ENCODE results near the gene CHAT.

Gene CHAT

DNA sequence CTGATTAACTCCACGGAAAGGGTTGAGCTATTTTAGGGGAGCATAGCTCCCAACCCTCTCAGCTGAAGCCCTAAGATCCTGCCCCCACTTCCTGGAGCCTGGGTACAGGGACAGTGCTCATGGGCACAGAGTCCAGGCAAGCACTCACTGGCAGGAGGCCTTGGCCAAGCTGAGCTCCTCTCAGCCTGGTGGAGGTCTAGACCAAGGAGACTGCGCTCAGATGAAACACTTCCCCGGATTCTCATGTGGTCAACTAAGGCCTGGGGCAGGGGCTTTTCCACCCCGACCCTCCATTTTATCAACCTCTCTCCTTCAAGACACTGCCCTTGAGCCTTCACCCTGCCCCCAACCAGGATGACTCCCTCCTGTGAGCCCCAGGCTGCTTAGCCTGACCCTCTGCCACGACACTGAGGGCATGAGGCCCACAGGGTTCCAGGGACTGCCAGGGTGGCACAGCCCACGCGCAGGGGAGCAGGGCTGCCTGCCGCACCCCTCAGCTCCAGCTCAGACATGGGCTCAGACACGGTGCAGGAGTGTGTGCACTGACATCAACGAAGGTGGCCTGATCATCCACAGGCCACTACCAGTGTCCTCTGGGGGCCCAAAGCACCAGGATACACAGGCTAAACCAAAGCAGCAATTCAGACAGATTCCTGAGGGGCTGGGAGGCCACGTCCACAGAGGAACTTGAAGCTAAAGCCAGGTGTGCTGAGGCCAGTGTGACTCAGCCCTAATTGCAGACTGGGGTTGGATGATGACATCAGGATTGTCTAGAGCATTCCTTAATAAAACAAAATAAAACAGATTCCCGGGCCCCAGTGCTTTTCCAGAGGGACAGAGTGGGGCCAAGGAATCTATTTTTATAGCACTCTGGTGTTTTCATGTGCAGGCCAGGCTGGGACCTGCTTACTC lies 18.8 kb downstream of the CHAT start:
- DNase-seq: no peak

DNA sequence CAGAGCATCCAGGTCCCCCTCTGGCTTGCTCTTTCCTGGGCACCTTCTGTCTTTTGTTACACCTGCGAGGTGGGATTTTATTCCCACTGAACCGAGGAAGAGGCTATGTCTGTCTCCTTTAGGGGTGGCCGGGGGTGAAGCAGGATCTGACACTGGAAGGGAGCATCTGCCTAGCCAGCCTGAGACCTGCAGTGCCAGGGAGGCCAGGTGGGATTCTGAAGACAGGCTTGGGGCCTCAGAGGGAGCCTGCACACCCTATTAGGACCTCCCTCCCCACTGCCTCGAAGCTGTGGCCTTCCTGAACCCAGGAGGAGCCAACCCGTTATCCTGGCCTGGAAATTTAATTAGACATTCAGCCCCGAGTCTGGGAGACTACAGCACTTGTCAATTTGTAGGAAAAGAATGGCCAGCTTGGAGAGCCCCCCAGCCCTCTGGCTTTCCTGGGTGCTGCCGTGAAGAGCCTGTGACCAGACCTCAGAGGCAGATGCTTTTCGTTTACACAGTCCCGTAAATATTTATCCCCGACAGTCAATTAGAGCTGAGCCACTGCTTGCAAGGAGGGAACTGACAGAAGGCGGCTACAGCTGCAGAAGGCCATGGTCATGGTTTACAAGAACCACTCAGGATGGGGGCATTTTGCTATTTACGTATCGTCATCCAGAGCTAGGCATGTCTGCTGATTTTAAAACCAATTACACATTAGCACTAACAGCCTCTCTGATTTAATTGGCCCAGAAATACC lies 19.7 kb downstream of the CHAT start:
- no peak for DNase-seq

DNA sequence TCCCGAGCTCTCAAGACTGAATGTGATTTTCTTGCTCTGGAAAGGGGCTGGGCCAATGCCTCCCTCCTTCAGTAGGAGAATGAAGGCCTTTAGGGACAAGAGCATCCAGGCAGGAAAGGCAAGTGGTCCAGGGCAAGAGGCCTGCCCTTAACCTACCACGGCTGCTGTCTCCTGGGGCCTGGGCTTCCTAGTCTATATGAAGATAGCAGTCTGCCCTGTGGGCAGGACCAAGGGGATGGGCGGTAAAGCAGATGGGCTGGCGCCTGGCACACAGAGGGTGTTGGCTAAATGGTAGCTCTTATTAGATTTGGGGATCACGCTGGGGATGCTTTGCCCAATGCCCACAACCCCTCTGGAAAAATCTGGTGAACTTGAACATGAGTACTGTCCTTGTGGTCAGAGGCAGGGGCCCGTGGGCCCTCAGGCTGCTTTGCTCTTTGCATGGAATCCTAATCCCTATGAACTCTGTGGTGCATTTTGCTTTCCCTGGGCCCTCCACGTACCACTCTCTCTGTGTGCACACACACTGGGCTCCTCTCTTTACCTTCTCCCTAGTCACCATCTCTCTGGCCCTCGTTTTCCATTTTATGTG lies 20.3 kb downstream of the CHAT start:
- DNase-seq: no peak

DNA sequence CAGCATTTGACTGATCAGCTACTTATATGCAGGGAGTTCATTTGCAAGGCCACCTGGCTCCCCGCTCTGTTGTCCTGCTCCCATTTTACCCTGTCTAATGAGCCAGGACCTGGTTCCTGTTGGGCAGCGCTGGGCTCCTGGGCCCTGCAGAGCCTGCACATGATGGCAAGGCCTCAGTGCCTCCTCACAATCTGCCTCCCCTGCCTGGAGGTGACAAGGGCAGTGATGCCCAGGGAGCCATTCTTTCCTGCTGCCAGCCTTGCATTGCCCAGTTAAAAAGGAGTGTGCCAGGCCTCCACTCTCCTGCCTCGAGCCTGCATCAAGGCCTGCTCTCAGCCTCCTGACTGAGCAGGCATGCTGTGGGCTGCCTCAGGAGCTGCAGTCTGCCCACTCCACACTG lies 28.5 kb downstream of the CHAT start:
- no peak for DNase-seq

DNA sequence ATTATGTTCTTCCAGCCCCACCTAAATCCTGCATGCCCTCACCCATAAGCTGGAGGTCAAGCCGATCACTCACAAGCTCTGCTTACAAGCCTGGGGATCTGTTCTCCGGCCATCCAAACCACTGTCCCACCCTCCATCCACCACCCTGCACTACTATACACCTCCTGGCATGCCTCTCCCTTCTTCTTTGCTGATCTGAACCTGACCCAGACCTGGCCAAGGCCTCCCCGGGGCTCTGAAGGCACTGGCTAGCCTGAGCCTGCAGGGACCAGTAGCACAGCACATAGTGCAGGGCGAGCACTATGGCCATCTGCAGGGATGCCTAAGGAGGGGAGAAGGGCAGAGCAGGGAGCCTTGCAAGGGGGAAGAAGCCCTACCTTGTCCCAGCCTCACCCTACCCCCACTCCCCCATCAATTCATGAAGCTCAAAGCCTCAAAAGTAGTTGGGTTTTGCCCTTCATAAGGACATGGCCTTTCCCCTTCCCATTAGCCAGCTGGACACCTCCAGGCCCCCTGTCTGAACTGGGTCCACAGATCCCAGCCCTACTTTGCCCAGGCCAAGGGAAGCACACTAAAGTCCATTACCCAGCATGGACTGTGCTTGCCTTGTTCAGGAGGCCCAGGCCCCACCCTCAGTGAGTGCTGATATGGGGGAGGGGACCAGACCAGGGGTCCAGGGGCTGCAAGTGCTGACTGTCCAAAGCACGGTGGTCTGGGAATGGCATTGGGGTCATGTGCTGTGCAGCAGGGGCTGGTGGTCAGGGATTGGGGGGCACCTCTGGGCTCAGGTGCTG lies 29.6 kb downstream of the CHAT start:
- no peak for DNase-seq

DNA sequence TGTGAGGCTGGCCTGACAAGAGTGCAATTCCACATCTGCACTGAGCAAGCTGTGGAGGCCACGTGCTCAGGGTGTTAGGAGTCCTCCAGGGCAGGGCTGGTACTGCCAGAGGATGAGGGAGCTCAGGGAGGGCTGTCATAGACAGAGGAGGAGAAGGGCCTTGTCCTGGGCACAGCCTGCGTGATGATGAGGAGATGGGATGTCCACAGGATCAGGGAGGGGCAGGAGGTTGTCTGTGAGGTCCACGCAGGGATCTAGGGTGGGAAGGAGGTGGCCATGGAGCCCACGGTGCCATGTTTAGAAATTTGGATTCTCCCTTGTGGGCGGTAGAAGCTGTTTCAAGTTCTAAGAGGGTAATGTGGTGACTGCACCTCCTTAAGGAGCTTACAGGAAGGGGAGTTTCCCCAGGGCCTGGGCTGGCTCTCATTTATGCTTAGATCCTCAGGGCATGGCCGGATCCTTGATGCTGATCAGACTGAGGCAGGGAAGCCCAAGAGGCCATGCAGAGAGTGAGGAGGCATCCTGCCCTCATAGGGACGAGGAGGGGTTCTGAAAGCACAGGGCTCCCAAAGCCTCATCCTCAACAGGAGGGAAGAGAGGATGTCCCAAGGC lies 30.3 kb downstream of the CHAT start:
- no peak for DNase-seq

DNA sequence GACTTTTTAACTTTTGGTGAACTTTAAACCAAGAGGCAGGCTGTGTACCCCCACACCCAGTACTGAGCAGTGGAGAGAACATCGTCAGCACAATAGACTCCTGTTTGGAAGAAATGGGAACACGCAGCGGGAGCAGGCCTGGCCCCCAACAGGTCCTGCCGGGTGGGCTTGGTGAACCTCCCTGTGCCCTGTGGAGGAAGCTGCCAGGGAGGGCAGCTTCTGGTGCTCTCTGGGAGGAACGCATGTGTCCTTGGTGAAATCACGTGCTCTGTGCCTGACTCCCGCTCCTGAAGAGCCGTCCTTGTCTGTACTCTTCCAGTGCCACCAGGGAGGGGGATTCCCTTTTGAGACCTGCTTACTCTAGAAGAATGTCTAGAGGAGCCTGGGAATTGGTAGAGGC lies 31.6 kb downstream of the CHAT start:
- no peak for DNase-seq

DNA sequence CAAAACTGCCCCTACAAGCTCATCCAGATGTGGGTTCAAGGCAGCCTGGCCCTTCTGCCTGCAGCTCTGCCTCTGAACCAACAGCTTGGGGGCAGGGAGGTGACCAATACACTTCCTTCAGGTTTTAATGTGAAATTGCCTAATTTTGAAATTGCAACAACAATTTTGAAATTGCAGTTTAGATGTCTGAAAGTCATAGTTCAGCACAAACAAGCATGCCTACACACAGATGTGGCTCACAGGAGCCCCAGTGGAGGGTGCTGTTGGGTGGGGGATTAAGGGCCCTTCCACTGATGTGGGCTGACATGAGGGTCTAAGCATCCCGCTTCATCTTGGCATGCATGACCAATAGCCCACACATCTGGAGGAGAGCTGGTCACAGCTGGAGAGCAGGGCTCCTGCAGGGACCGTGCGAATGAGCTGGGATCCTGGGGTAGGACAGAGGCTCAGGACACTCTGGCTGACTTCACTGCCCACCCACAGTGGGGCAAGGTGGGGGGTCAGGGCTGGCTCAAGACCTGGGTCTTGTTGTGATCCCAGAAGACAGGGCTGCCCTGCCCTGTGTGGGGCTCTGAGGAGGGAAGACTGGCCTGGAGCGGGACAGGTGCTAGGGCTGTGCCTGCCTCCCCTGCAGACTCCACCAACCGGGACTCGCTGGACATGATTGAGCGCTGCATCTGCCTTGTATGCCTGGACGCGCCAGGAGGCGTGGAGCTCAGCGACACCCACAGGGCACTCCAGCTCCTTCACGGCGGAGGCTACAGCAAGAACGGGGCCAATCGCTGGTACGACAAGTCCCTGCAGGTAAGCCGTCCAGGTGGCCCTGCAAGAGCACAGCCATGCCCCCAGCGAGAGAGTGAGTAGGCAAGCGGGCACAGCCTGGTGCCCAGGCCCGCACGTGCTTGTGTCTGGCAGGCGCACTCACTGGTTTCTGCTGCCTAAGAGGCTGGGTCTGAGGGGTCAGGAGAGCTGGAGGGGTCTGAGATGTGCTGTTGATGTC lies 32.3 kb downstream of the CHAT start:
- no peak for DNase-seq

DNA sequence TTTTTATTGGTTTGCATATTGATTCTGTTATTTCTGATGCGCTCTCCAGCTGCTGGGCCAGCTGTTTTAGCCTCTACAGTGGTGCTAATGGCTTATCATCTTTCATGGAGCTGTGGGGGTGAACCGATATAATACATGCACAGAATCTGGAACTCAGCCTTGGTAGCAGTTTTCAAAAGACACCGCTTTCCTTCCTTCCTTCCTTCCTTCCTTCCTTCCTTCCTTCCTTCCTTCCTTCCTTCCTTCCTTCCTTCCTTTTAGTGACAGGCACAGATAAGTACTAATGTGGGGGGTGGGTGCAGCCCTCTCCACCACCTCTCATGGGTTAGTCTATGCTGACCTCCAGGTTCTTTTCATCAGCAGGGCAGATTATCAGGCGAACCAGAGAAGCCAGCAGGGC lies 33.7 kb downstream of the CHAT start:
- no peak for DNase-seq

DNA sequence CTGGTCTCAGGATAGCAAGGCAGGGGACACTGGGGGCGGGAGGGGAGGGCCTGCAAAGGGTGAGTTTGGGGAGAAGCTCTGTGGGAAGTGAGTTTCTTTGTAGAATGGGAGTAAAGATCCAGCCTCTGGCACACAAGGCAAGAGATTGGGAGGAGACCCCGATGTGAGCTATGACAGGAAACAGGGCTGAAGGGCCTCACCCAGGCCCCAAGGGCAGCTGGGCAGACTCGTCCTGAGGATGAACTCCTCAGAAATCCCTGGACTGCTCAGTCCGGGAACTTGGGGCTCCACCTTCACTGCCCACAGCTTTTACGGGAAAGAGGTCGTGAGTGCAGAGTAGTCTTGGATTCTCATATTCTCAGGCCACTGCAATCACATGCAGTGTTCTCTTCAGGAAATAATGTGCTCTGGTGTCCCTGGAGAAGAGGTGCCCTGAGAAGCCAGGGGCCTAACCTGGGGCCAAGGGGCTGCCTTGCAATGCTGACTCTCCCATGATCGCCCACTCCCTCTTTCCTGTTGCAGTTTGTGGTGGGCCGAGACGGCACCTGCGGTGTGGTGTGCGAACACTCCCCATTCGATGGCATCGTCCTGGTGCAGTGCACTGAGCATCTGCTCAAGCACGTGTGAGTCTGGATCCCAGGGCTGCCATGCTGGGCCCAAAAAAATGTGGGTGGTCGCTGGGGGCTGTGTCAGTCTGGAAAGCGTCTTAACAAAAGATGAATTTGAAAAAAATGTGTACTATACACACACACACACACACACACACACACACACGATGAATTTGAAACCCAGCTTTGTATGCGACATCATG lies 34.4 kb downstream of the CHAT start:
- no peak for DNase-seq

DNA sequence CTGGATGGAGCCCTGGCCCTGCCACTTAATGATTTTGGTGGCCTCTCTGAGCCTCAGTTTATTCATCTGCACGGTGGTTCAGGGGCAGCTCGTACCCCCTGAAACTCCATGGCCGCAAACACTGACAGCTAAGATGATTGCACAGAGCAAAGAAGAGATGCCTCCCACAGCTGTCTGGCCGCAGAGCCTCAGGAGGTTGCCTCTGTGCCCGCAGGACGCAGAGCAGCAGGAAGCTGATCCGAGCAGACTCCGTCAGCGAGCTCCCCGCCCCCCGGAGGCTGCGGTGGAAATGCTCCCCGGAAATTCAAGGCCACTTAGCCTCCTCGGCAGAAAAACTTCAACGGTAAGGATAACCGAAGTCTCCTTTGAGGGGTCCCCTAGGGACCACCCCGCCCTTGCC lies 35.5 kb downstream of the CHAT start:
- DNase-seq: no peak

DNA sequence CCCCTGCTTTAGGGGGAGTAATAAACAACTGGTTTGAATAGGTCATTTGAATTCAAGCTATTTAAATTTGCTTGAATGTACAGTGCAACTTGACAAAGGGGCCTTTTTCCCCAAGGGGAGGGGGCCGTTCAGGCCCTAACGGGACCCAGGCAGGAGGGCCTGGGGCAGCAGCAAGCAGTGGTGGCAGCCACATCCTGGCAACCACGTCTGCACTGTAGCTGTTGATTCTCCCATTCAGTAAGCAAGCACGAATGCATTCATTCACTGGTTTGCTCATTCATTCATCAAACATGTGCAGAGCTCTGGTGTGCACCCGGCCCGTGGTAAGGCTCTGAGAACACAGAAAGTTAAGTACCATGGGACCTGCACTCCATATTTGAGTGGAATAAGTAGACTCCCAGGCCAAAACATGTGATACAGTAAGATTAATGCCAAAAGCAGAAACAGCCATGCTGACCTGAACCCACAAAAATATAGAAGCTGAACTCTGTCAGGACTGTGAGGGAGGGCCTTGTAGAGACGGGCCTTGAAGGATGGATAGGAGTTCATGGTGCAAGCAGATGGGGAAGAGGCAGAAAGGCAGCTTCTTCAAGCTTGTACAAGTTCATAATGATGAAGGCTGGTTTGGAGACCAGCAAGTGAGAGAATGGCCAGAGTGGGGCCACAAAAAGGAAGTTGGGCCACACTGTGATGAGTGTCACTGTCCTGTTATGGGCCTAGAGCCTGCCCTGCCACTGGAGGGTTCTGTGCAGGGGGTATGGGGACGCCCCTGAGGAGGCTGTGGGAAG lies 36.3 kb downstream of the CHAT start:
- DNase-seq: no peak

DNA sequence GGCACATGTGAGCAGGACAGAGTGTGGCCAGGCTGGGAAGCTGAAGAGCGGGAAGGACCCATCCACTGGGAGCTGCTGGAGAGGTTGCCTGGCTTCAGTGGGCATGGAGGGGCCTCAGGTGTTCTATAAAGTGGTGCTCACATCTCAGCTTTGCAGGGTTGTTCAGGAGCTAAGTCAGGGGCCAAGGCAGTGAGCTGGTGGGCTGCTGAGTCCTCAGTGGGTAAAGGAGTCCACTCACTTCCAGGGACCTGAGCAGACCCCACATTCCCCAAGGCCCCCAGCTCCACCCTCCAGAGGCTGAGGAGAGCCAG lies 36.8 kb downstream of the CHAT start:
- DNase-seq: no peak

DNA sequence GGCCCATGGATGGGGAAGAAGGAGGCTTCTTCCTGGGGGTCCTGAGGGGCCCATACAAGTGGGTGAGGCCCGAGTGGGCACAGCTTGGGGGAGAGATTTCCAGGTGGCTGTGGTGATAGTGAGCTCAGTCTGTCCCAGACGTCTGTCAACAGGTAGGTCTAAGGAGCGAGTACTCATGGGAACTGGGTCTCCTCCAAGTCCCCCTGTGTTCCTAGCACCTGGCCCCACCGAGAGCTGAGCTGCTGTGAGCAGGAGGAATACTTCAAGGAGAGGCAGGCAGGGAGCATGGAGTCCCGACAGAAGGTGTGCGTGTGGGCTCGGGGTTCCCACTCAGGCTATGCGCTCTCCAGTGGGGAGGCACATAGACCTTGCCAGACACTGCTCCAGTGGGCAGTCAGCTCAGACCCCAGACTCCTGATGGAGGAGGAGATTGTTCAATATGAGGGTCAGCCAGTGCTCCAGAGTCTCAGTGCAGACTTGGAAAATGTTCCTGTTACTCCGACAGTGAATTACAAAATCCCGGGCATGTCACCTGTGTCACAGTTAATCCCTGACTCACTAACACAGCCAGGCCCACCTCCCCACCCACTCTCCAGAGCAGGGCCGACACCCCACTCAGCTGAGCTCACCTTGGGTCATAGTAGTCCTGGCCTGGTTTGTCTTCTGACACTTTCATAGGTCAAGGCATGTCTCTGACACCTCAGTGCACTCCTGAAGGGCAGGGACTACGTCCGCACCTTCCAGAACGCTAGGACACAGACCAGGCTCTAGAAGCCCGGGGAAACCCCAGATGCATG lies 37.4 kb downstream of the CHAT start:
- DNase-seq: no peak

DNA sequence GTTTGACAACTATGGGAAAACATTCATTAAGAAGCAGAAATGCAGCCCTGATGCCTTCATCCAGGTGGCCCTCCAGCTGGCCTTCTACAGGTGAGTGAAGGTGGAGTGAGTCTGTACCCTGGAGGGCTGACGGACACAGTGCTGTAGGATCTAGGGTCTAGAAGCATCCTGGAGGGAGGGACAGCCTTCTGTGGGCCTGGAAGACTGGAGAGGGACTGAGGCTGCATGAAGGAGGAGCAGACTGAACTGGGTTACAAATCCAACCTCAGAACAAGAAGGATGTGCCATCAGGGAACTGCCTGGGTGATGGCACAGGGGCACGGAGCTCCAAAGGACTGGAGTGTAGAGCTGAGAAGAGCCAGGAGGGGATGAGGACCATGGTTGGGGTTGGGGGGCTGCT lies 38.1 kb downstream of the CHAT start:
- DNase-seq: no peak

DNA sequence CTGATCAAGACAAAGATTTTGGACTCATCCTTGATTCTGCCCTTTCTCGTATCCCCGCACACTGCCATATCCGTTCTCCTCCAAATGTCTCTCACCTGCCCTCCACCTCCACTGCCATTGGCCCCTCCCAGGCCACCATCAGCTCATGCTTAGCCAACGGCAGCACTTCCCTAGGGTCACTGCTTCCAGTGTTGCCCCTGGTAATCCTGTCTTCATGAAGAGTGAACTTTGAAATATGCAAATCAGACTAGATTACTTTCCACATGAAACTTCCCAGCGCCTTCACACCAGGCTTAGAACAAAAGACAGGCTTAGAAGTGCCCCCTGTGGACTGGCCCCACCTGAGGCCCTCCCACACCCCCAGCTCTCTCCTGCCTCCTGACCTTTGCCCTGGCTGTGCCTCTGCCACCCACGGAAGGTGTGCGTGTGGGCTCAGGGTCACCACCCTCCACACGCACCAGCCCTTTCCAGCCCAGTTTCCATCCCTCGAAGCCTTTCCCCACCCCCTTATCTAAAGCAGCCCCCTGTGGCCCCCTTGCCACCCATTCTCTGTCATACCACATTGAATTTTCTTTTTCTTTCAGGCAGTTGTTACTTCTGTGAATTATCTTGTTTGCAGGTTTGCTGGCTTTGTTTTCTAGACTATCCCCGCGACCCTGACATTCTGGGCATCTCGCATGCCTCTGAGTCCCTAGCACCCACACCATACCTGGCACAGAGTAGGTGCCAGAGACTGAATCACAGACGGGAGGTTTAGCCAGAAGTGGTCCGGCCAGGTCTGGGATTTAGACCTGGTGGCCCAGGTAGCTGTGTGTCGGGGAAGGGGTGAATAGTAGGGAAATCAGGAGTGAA lies 38.8 kb downstream of the CHAT start:
- no peak for DNase-seq

DNA sequence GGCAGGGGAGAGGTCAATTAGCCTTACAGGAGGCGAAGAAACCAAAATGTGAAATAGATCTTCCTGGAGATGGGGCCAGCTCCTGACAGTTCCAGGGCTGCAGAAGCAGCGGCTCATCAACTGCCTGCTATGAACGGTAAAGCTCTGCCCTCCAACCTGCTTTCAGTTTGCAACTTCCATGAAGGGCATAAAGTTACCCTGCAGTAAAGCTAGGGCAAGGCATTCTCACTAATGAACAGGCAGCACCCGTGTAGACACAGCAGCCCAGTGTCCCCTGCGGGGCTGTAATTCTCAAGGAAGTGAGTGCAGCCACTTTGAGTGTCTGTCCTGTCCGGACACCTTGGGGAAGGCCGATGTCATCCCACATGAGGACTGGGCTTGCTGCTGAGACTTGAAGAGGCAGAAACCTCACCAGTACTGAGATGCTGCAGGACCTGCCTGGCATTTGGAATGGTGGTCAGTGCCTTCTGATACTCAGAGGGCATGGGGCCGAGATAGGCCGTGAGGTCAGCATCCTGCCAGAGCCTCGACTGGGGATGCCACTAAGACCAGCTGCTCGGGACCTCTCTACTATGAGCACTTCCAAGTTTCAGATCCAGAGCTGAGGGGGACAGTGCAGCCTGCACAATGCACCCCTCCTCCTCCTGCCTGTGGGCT lies 39.6 kb downstream of the CHAT start:
- no peak for DNase-seq

Data from CD4-positive, alpha-beta T cell treated with Interferon gamma for 1 hour (primary cell).